Activated T-helper 9 cell treated with anti-CD3 and anti-CD28 coated beads, Interleukin-2, amount 50 U/mL, for 16 hours (primary cell): ENCODE results near the gene PDZD8.
"Not testable (repeated sequence)": the region's sequence is repeated elsewhere in the genome, so short reads cannot be mapped to it uniquely, and the experiment has no call there.

Source experiments
- DNase-seq: peaks from one replicate; pipeline ENCODE4 v3.0.0-alpha.2; 2020; ENCODE audit warnings: low read depth

PDZD8 gene

DNA sequence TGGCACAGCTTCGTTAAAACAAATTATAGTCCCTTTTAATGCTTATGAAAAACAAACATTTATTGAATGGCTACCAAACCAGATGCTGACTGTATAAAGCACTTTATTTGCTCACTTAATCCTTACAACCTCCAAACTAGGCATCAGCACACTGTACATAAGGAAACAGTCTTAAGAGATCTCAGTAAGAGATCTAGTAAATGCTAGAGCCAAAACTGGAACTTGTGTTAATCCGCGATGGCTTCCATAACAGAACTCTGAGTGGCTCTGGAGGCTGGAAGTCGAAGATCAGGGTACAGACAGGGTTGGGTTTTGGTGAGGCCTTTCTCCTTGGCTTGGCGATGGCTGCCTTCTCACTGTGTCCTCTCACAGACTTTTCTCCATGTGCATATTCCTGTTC lies 27.0 kb downstream of the PDZD8 start:
- no peak for DNase-seq

DNA sequence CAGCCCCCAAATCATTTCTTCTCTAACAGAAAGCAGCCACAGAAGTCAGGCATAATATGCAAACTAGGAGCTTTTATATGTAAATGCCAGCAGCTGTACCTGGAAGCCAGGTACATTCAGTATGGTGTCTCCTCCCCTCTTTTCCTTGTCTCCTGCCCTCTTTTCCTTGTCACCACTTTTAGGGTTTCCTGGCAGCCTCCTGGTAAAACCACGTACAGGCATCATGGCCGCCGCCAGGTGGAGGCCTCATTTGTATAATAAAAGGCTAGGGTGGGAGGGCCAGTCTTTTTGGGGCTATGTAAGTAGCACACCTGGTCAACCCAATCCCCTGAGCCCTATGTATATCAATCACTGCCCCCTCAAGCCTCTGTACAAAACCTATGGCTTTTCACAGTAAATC lies 28.7 kb downstream of the PDZD8 start:
- no peak for DNase-seq

DNA sequence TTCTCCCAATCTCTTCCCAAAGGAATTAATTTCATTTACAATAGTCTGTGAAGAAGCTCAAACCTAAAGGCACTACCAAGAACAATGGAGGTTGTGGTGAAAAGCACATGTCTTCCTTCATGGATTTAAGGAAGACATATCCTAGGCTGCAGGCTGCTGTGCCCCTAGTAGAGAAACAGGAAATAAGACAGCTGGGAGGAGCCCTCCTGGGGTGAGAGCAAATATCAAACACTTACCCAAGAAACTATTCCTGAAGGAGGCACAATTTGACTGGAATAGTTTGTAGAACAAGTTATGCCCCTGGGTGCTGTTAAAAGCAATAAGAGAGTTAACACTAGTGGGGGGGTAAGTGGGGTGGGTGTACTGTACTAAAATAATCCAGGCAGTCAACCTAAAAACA lies 30.1 kb downstream of the PDZD8 start:
- no peak for DNase-seq

DNA sequence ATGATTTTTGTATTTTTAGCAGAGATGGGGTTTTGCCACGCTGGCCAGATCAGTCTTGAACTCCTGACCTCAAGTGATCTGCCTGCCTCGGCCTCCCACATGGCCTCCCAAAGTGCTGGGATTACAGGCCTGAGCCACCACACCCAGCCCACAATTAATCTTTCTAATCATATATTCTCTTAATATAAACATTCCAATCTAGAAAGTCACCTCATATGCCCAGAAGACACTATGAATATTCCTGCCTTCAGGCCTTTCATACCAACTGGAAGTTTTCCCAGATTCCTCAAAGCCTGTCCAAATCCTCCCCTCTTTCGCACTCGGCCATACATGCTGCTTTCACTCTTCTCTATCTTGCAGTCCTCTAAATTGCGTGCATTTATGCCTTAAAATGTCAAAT lies 32.6 kb downstream of the PDZD8 start:
- no peak for DNase-seq

DNA sequence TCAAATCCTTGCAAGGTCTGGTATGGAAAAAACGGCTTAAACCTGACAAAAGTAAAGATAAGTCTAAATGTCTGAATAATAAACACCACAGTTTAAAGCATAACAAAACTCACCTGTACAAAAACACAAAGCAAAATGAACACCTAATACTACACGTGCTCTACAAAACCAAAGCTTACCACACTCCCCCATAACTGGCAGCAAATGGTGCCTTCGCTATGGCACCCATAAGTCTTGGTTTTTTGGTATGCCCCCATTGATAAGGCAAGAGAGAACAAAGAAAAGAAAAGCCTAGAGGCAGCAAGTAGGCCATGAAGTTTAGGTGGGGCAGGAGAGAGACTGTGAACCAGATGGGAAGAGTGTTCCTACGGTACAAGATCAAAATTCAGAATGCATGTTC lies 34.2 kb downstream of the PDZD8 start:
- DNase-seq: no peak

DNA sequence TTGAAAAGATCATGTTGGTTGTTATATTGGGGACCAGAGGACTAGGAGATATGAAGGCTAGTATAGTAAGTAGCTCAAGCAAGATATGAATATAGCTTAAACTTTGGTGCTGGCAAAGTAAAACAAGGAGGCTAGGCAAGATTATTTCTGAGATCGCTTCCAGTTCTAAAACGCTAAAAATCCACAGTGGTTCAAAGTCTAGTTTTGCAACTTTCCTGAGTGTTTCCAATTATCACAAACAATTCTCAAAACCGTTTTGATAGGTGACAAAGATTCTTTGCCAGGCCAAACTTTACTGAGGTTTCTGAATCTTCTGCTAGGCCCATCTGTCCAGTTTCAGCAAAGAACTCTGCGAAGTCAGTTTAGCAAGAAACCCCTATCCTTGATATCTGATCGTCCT lies 35.3 kb downstream of the PDZD8 start:
- no peak for DNase-seq

DNA sequence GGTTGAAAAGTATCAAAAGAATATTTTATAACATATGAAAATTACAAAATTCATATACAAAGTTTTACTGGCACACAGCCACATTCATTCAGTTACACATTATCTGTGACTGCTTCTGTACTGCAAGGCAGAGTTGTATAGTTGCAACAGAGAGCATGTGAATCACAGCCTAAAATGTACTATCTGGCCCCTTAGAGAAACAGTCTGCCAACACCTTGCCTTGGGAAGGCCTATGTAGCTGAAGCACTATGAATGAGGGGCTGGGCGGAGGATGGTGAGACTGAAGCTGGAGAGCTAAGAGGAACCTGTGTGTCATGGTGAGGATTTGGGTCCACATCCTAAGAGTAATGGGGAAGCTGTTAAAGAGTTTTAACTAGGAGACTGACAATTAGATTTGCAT lies 35.7 kb downstream of the PDZD8 start:
- no peak for DNase-seq

DNA sequence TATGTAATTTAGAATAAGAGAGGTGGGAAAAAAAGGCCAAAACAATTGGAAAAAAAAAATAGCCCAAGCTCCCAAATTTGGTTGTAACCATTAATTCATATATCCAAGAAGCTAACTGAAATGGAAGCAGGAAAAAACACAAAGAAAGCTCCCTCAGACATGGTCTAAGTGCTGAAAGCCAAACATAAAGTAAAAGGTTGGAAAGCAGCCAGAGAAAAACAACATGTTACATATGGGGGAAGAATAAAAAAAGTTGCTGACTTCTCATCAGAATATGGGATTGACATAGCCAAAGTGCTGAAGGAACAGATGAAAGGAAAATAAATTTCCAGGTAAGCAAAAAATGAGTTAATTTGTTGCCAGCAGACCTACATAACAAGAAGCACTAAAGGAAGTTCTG lies 40.3 kb downstream of the PDZD8 start:
- DNase-seq: no peak

DNA sequence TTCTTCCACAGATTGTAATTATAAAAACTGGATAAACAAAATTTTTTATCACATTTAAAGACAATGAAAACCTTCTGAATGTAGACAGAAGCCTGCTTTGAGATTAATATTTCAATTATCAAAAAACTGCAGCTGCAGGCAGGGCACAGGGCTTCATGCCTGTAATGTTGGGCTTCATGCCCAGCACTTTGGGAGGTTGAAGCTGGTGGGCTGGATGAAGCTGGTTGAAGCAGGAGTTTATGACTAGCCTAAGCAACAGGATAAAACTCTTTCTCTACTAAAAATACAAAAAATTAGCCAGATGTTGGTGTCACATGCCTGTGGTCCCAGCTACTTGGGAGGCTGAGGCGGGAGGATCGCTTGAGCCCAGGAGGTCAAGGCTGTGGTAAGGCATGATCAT lies 41.2 kb downstream of the PDZD8 start:
- DNase-seq: no peak

DNA sequence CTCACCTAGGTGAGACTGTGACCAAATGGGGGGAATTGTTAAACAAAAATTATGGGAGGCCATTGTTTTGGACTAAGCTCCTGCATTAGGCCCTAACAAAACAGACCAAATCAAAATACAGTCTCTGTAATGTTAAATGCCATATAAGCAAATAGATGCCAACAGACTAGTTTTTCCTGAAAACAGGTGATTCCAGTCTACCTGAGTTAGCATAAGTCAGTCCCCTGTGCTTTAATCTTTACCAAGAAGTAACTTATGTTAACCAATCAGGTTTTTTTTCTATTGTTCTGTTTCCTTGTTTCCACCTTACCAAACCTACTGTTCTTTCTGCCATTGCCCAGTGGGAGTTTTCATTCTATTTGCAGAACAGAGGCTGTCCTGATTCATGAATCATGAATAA lies 48.0 kb downstream of the PDZD8 start:
- DNase-seq: no peak

DNA sequence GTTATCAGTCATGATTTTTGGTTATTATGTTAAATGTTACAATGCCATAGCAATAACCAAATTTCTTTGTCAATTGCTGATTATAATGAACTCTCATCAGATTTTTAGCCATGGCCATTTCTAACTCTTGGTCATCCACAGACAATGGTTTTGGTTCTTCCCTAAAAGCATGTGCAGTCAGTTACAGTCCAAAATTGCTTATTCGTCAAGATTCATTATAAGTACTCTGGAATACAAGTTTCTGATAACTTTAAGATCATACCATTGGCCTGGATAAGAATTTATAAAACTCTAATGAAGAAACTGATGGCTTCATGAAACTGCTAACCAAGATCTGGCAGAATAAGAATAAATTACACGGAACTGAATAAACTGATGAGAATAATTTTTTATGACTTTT lies 50.9 kb downstream of the PDZD8 start:
- no peak for DNase-seq

DNA sequence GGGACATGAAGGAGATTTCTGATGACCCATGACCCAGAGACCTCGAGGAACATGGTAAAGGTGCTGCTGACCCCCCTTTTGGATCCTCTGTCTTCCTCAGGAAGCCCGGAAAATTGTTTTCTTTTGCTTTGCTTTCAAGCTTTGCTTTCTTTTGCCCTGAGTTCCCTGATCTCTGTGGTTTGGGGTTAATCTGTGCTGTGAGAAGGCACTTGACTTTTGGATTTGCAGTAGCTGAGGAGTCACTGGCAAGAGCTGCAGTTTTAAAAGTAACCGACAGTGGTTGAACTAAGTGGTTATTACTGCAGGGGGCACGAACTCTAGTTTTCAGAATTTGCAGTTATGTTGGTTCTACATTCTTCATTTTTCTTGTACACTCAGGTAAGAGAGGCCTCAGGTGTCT lies 53.0 kb downstream of the PDZD8 start:
- DNase-seq: no peak

DNA sequence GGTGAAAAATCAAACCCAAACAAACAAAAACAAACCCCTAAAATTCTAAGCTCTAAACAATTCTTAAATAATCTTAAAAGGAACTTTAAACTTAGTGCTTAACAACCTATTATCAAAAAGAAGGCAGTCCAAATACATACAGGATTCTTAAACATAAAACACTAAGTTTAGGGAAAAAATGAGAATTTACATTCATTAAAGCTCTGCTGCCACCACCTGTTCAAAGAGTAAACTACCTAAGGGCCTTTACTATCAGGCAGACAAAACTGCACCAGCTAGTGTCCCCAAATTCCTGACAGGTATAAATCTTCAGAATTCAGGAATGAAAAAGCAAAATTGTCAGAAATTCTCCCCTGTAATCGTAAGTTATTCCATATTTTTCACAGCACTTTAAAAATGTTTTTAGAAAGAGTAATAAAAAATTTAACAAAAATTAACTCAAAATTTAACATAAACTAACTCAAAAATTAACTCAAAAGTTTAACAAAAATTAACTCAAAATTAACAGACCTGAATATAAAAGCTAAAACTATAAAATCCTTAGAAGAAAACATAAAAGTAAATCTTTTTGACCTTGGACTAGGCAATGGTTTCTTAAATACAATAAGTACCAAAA lies 55.1 kb downstream of the PDZD8 start:
- DNase-seq: no peak

DNA sequence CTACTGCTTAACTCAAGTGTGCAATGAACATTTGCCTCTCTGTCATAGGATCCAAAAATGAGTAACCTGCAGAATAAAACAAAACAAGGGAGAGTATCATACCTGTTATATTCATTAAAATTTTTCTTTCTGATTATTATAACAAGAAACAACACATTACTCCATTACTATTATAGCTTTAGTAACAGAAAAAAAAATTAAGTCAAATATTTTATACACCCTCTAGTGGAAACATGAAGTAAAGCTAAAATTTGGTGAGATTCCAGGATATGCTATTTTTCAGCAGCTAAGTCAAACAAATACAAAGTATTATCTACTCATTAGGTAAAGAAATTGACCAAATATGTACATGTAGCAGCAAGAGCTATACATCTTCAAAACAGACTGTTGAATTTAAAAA lies 56.3 kb downstream of the PDZD8 start:
- no peak for DNase-seq

DNA sequence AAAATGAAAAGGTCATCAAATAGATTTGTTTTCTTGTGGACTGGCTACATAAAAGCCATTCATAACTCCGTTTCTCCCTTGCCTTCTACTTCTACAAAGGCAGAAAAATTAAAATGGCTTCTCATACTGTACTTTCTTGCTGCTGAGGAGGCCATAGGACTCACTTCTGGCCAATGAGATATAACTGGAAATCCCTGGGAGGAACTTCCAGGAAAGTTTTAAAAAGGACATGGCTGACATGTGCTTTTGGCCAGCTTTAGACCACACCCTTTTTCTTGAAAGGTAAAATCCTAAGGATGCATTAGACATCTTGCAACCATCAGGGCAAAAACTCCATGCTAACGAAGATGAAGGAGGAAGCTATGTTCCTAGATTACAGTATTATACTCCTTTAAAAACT lies 58.5 kb downstream of the PDZD8 start:
- DNase-seq: no peak

DNA sequence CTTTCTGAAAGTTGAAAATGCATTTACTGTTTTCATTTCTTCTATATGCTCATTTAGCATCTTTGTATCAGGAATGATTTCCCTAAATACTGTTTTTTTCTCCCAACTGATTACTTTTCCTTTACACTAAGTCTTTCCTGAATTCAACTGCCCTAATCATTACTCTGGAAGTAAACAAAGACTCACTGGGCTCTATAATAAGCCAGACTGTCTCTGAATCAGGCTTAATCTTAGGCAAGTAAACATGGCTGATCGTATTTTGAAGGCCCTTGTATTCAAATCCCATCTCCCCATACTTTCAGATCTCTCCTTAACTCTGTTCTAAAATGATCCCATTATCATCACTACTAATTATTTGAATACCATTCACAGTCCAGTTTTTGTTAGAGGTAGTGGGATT lies 61.6 kb downstream of the PDZD8 start:
- DNase-seq: no peak

DNA sequence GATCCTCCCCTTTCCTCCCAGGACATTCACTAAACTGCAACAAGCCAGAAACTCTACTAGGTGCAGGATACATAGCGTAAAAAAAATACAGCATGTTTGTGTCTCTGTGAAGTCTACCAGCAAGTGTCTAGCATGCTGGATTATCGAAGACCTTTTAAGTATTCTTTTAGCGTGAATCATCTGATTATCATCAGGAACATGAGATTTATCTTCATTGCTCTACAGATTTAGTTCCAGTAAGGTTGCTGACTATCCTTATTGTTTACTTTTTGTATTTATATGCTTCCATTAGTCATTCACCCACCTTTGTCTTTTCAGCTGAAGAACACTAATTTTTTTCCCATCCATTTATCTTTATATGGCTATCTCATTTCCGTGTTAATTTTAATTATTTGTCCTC lies 62.8 kb downstream of the PDZD8 start:
- DNase-seq: no peak

DNA sequence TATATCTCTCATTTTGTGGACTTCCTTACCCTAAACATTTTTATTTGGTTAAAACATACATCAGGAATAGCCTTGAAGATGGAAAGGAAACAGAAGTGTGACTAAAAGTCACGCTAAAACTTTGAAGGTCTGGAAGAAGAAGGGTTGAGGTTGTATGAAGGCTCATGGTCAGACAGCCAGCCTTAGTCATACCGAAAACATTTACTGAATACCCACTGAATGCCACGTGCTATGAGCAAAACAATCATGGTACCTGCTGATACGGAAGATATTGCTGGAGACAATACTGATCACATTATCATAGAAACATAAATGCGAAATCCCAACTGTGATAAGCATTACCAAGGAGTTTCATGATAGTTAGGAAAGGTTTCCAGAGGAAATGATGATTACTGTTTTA lies 64.0 kb downstream of the PDZD8 start:
- no peak for DNase-seq

DNA sequence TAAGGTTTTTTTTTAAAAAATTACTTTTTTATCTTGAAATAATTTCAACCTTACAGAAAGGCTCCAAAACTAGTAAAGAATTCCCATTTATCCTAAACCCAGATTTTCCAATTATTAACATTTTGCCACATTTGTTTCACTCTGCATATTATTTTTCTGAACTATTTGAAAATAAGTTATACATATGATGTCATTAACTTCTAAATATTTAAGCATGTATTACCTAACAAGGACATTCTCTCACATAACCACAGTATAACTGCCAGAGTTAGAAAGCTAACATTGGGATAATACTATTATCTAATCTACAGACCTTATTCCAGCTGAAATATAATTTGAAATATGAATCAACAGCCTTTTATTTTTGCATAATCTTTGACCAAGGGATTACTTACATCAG lies 68.6 kb downstream of the PDZD8 start:
- DNase-seq: no peak

DNA sequence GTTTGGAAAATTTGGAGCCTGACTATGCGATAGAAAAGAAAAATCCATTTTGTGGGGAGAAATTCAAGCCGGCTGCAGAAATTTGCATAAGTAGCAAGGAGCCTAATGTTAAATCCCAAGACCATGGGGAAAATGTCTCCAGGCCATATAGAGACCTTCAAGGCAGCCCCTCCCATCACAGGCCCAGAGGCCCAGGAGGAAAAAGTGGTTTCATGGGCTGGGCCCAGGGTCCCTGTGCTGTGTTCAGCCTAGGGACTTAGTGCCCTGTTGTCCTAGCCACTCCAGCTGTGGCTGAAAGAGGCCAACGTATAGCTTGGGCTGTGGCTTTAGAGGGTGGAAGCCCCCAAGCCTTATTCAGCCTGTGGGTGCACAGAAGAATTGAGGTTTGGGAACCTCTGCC lies 71.8 kb downstream of the PDZD8 start:
- not testable (repeated sequence) for DNase-seq

DNA sequence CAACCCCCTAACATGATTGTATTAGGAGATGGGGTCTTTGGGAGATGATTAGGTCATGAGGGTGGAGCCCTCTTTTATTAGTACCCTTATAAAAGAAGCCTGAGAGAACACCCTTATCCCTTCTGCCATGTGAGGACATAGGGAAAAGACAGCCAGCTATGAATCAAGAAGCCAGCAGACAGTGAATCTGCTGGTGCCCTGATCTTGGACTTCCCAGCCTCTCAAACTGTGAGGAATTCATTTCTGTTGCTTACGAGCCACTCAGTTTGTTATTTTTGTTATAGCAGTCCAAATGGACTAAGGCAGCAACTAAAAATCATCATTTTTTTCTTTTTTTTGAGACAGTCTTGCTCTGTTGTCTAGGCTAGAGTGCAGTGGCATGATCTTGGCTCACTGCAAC lies 74.6 kb downstream of the PDZD8 start:
- no peak for DNase-seq

DNA sequence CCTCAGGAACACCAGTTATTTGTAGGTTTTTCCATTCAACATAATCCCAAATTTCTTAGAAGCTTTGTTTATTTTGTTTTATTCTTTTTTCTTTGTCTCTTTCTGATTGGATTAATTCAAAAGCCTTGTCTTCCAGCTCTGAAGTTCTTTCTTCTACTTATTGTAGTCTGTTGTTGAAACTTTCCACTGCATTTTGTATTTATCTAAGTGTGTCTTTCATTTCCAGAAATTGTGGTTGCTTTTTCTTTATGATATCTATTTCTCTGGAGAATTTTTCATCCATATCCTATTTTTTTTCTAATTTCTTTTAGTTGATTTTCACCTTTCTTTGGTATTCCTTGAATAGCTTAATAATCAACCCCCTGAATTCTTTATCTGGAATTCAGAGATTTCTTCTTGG lies 75.8 kb downstream of the PDZD8 start:
- DNase-seq: no peak

DNA sequence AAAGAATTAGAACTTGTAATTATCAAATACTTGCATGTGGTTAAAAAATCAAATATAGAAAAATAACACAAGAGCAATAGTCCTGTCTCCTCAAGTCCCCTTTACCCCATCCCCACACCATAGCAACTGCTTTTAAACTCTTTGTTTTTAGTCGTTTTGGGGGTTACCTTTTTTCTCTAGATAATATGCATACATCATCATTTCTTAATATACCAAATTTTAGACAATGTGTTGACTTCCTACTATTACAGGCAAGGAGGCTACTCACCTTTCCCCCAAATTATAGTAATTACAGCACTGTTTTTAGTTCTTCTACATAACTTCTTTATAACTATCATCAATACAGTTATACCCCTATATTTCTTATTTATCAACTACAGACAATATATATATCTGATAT lies 77.0 kb downstream of the PDZD8 start:
- no peak for DNase-seq

DNA sequence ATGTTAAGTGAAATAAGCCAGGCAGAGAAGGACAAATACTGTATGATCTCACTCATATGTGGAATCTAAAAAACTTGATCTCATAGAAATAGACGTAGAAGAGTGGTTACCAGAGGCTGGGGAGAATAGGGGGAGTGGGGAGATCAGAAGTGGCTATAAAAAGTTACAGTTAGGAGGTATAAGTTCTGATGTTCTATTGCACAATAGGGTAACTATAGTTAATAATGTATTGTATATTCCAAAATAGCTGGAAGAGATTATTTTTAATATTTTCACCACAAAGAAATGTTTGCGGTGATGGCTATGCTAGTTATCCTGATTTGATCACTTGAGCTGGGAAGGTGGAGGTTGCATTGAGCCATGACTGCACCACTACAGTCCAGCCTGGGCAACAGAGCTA lies 80.5 kb downstream of the PDZD8 start:
- no peak for DNase-seq

DNA sequence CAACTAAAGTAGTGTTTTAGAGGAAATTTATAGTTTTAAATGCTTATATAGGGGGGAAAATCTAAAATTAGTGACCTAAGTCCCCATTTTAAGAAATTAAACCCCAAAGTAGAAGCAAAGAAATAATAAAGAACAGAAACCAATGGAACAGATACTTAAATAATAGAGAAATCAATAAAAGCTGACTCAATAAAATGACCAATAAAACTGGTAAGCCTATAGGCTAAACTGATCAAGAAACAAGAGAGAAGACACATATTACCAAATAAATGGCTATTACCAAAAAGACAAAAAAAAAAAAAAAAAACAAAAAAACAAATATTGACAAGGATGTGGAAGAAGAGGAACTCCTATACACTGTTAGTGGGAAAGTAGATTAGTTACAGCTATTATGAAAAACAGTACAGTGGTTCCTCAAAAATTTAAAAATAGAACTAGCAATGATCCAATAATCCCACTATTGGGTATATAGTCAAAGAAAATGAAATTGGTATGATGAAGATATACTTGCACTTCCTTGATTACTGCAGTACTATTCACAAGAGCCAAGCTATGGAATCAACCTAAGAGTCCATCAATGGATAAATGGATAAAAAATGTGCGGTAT lies 81.1 kb downstream of the PDZD8 start:
- DNase-seq: no peak
